Ascending aorta (tissue), 1 donor: Measurements from ENCODE around the gene SPACA1. TPM values are rescaled to one million over a fixed set of nuclear protein-coding genes. Genes with fewer than 3 reads are reported as not detected.

ENCODE experiments used
- total RNA-seq: library from RNA; depleted of rRNA; stranded (reverse); fragments of >200 nt; gene quantifications from one replicate; pipeline ENCODE4 v1.1.0, GENCODE V29; 2016

Gene SPACA1
- total RNA-seq, 1 donor from 2014 or later: not detected

Other genes starting within 250 kb of the SPACA1 start
- gene CNR1, start 118.5 kb downstream of the SPACA1 start, total RNA-seq: 35.0 TPM